ENCODE data around the gene PRLH. TPM values are rescaled to one million over a fixed set of nuclear protein-coding genes. Genes with fewer than 3 reads are reported as not detected.

PRLH gene
- total and polyA plus RNA-seq, 2 of the 13 experiments (the other 11 are each of a cell fraction or from before 2014, with no cell fraction given): not detected

- TF ChIP-seq, protein P1, sequence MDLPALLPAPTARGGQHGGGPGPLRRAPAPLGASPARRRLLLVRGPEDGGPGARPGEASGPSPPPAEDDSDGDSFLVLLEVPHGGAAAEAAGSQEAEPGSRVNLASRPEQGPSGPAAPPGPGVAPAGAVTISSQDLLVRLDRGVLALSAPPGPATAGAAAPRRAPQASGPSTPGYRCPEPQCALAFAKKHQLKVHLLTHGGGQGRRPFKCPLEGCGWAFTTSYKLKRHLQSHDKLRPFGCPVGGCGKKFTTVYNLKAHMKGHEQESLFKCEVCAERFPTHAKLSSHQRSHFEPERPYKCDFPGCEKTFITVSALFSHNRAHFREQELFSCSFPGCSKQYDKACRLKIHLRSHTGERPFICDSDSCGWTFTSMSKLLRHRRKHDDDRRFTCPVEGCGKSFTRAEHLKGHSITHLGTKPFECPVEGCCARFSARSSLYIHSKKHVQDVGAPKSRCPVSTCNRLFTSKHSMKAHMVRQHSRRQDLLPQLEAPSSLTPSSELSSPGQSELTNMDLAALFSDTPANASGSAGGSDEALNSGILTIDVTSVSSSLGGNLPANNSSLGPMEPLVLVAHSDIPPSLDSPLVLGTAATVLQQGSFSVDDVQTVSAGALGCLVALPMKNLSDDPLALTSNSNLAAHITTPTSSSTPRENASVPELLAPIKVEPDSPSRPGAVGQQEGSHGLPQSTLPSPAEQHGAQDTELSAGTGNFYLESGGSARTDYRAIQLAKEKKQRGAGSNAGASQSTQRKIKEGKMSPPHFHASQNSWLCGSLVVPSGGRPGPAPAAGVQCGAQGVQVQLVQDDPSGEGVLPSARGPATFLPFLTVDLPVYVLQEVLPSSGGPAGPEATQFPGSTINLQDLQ (CRISPR knock-in tag; IDR thresholded peaks at IDR 0.05): no peak
- TF ChIP-seq, protein P2, sequence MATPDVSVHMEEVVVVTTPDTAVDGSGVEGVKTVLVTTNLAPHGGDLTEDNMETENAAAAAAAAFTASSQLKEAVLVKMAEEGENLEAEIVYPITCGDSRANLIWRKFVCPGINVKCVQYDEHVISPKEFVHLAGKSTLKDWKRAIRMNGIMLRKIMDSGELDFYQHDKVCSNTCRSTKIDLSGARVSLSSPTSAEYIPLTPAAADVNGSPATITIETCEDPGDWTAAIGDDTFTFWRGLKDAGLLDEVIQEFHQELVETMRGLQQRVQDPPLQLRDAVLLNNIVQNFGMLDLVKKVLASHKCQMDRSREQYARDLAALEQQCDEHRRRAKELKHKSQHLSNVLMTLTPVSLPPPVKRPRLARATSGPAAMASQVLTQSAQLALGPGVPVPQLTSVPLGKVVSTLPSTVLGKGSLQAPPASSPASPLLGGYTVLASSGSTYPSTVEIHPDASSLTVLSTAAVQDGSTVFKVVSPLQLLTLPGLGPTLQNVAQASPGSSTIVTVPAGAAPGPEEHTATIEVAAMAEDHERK (CRISPR knock-in tag; IDR thresholded peaks at IDR 0.05; ENCODE audit: low read depth): no peak
- TF ChIP-seq ZSCAN20 (CRISPR knock-in tag; IDR thresholded peaks at IDR 0.05; ENCODE audit: borderline replicate concordance) (no peak), GATAD1 (CRISPR knock-in tag; IDR thresholded peaks at IDR 0.05) (no peak), CENPT (CRISPR knock-in tag; IDR thresholded peaks at IDR 0.05; ENCODE audit: low read depth) (no peak), ZNF484 (CRISPR knock-in tag; IDR thresholded peaks at IDR 0.05; ENCODE audit: borderline replicate concordance, low read depth) (no peak), SALL1 (CRISPR knock-in tag; IDR thresholded peaks at IDR 0.05) (peak; percentile 52; the same call in 1 of the 2 replicates), ZNF619 (CRISPR knock-in tag; IDR thresholded peaks at IDR 0.05) (no peak), NONO (IDR thresholded peaks at IDR 0.05) (no peak), NONO (CRISPR knock-in tag; conservative IDR thresholded peaks at IDR 0.05) (0 out of 2 replicates have a peak, but pooled peaks have one; percentile 40), ZNF850 (CRISPR knock-in tag; conservative IDR thresholded peaks at IDR 0.05) (no peak), ZNF777 (CRISPR knock-in tag; IDR thresholded peaks at IDR 0.05) (no peak), ZNF558 (CRISPR knock-in tag; IDR thresholded peaks at IDR 0.05; ENCODE audit: borderline replicate concordance) (no peak), MXI1 (IDR thresholded peaks at IDR 0.05; ENCODE audit: borderline replicate concordance, low read depth, low read length) (no peak), RBFOX2 (IDR thresholded peaks at IDR 0.05; ENCODE audit: low read depth, low read length) (no peak), TOPORS (CRISPR knock-in tag; IDR thresholded peaks at IDR 0.05) (no peak), AKAP8 (CRISPR knock-in tag; IDR thresholded peaks at IDR 0.05) (no peak), RCOR2 (CRISPR knock-in tag; IDR thresholded peaks at IDR 0.05) (peak; percentile 36; the same call in 1 of the 2 replicates)
- TF ChIP-seq, protein P3, sequence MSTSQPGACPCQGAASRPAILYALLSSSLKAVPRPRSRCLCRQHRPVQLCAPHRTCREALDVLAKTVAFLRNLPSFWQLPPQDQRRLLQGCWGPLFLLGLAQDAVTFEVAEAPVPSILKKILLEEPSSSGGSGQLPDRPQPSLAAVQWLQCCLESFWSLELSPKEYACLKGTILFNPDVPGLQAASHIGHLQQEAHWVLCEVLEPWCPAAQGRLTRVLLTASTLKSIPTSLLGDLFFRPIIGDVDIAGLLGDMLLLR (CRISPR knock-in tag; IDR thresholded peaks at IDR 0.05): no peak
- TF ChIP-seq, protein P4, sequence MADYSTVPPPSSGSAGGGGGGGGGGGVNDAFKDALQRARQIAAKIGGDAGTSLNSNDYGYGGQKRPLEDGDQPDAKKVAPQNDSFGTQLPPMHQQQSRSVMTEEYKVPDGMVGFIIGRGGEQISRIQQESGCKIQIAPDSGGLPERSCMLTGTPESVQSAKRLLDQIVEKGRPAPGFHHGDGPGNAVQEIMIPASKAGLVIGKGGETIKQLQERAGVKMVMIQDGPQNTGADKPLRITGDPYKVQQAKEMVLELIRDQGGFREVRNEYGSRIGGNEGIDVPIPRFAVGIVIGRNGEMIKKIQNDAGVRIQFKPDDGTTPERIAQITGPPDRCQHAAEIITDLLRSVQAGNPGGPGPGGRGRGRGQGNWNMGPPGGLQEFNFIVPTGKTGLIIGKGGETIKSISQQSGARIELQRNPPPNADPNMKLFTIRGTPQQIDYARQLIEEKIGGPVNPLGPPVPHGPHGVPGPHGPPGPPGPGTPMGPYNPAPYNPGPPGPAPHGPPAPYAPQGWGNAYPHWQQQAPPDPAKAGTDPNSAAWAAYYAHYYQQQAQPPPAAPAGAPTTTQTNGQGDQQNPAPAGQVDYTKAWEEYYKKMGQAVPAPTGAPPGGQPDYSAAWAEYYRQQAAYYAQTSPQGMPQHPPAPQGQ (CRISPR knock-in tag; IDR thresholded peaks at IDR 0.05; ENCODE audit: borderline replicate concordance): no peak
- TF ChIP-seq, protein P5, sequence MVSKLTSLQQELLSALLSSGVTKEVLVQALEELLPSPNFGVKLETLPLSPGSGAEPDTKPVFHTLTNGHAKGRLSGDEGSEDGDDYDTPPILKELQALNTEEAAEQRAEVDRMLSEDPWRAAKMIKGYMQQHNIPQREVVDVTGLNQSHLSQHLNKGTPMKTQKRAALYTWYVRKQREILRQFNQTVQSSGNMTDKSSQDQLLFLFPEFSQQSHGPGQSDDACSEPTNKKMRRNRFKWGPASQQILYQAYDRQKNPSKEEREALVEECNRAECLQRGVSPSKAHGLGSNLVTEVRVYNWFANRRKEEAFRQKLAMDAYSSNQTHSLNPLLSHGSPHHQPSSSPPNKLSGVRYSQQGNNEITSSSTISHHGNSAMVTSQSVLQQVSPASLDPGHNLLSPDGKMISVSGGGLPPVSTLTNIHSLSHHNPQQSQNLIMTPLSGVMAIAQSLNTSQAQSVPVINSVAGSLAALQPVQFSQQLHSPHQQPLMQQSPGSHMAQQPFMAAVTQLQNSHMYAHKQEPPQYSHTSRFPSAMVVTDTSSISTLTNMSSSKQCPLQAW (CRISPR knock-in tag; IDR thresholded peaks at IDR 0.05): 0 out of 2 replicates have a peak, but pooled peaks have one; percentile 39
These were observed 16.5 kb upstream of the PRLH start (continued) for GRCh38 chr2:237549643-237550415.
